ENCODE results near the gene MYT1. TPM values are rescaled to one million over a fixed set of nuclear protein-coding genes. Genes with fewer than 3 reads are reported as not detected.

Gene MYT1
- total RNA-seq, 1 donor from 2014 or later: 1.2 TPM

DNA sequence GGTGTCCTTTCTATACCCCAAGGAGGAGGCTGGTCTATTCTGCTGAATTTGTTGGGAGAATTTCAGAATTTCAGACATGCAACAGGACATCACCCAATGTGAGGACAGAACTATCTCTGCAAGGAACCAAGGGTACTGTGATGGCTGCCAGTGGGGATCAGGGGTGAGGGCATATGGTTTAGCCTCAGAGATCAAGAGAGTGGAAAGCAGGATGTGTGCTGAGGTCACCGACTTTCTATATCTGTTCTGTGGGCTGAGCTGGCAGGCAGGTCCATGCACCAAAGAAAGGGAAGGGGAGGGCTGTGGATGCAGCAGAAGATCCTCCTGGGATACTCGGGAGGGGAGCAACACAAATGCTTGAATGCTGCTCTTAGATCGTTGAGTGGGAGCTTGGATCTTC is 28.8 kb downstream of the MYT1 start:
- no peak overlapping the region for H3K9ac ChIP-seq
- H4K20me1 ChIP-seq (ENCODE audit: low read depth): peaks cover 24% of the 10 kb centered on the region
- no peak overlapping the region for H3K27ac Mint-ChIP-seq
- H3K4me1 Mint-ChIP-seq: peaks cover 54% of the 10 kb centered on the region
- no peak overlapping the region for H3K27ac ChIP-seq
- H3F3A ChIP-seq (ENCODE audit: low read depth): peaks cover 3% of the 10 kb centered on the region
- H3K4me2 ChIP-seq: no peak overlapping the region
- no peak for DNase-seq (ENCODE audit: low spot score)
- peaks cover 22% of the 10 kb centered on the region for H3K4me1 ChIP-seq
- H2AFZ ChIP-seq (replicated peaks): no peak overlapping the region
- no peaks in the 10 kb centered on the region for H3K9me3 ChIP-seq (ENCODE audit: low read depth)
- H3K79me2 ChIP-seq (ENCODE audit: low read depth): no peaks in the 10 kb centered on the region
- H3K4me3 Mint-ChIP-seq: no peak overlapping the region
- H3K27me3 ChIP-seq: no peaks in the 10 kb centered on the region
- peaks cover 15% of the 10 kb centered on the region for H3K27me3 Mint-ChIP-seq (ENCODE audit: insufficient read depth, low read depth)
- H3K36me3 ChIP-seq: no peaks in the 10 kb centered on the region
- TF ChIP-seq EZH2 (IDR thresholded peaks at IDR 0.05): no peak
- no peak for TF ChIP-seq EZH2phosphoT487 (IDR thresholded peaks at IDR 0.05)
- TF ChIP-seq, protein P1, sequence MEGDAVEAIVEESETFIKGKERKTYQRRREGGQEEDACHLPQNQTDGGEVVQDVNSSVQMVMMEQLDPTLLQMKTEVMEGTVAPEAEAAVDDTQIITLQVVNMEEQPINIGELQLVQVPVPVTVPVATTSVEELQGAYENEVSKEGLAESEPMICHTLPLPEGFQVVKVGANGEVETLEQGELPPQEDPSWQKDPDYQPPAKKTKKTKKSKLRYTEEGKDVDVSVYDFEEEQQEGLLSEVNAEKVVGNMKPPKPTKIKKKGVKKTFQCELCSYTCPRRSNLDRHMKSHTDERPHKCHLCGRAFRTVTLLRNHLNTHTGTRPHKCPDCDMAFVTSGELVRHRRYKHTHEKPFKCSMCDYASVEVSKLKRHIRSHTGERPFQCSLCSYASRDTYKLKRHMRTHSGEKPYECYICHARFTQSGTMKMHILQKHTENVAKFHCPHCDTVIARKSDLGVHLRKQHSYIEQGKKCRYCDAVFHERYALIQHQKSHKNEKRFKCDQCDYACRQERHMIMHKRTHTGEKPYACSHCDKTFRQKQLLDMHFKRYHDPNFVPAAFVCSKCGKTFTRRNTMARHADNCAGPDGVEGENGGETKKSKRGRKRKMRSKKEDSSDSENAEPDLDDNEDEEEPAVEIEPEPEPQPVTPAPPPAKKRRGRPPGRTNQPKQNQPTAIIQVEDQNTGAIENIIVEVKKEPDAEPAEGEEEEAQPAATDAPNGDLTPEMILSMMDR (IDR thresholded peaks at IDR 0.05): no peak
- peaks cover under 1% of the 10 kb centered on the region for H3K9me3 Mint-ChIP-seq
- H3K36me3 Mint-ChIP-seq: no peaks in the 10 kb centered on the region
- no peak overlapping the region for H3K4me3 ChIP-seq

DNA sequence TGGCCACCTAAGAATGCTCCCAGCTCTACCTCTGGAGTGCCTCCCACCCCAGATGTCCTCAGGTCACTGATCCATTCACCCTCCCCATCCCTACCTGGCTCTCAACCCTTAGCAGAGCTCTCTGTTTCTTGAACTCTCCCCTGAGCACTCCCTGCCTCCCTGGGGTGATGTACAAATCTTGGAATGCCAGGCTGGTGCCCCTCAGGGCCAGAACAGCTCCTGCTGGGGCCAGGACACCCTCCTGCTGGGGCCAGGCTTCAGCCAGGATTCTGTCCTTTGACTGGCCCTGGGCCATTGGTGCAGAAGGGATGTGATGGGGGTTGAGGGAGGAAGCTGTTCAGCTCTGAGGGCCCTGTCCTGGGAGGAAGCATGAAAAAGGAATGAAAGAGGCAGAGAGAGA is 30.0 kb downstream of the MYT1 start:
- H3K4me2 ChIP-seq: no peak overlapping the region
- H4K20me1 ChIP-seq (ENCODE audit: low read depth): peaks cover 24% of the 10 kb centered on the region
- TF ChIP-seq EZH2phosphoT487 (IDR thresholded peaks at IDR 0.05): no peak
- no peak for TF ChIP-seq EZH2 (IDR thresholded peaks at IDR 0.05)
- TF ChIP-seq, protein P1 (IDR thresholded peaks at IDR 0.05): no peak
- H3K4me3 Mint-ChIP-seq: no peak overlapping the region
- H3K4me3 ChIP-seq: no peak overlapping the region
- no peaks in the 10 kb centered on the region for H3K36me3 ChIP-seq
- H3K36me3 Mint-ChIP-seq: no peaks in the 10 kb centered on the region
- H2AFZ ChIP-seq (replicated peaks): no peak overlapping the region
- no peaks in the 10 kb centered on the region for H3K27me3 ChIP-seq
- peaks cover 16% of the 10 kb centered on the region for H3K4me1 ChIP-seq
- DNase-seq (ENCODE audit: low spot score): no peak
- peak overlapping the region; percentile 51 for H3K27ac Mint-ChIP-seq
- peaks cover 42% of the 10 kb centered on the region for H3K4me1 Mint-ChIP-seq
- H3K9me3 Mint-ChIP-seq: no peaks in the 10 kb centered on the region
- H3K79me2 ChIP-seq (ENCODE audit: low read depth): no peaks in the 10 kb centered on the region
- no peaks in the 10 kb centered on the region for H3K9me3 ChIP-seq (ENCODE audit: low read depth)
- peaks cover 15% of the 10 kb centered on the region for H3K27me3 Mint-ChIP-seq (ENCODE audit: insufficient read depth, low read depth)
- no peaks in the 10 kb centered on the region for H3F3A ChIP-seq (ENCODE audit: low read depth)
- no peak overlapping the region for H3K9ac ChIP-seq
- no peak overlapping the region for H3K27ac ChIP-seq

DNA sequence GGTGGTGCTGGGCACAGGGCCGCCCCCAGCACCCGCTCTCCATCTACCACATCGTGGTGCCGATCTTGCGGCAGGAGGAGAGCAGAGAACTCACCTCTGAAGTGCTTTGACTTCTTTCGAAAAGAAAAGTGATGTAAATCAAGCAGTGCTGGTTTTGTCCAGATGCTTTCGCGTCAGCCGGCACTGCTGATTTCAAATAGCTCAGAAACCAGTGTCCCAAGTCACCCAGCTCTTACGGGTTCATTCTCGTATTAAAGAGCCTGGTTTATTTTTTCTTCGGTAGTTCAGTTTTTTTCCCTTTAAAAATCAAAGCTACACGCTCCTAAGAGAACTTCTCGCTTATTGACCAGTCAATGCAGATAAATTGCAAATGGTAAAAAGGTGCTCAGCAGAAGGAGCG is 32.1 kb downstream of the MYT1 start:
- H3K27ac Mint-ChIP-seq: no peak overlapping the region
- H4K20me1 ChIP-seq (ENCODE audit: low read depth): peaks cover 22% of the 10 kb centered on the region
- H3K4me2 ChIP-seq: no peak overlapping the region
- no peaks in the 10 kb centered on the region for H3K36me3 Mint-ChIP-seq
- H3K27me3 ChIP-seq: no peaks in the 10 kb centered on the region
- H3K9ac ChIP-seq: no peak overlapping the region
- H3K36me3 ChIP-seq: no peaks in the 10 kb centered on the region
- no peak overlapping the region for H3K4me3 Mint-ChIP-seq
- peaks cover 27% of the 10 kb centered on the region for H3K4me1 Mint-ChIP-seq
- H3K79me2 ChIP-seq (ENCODE audit: low read depth): no peaks in the 10 kb centered on the region
- DNase-seq (ENCODE audit: low spot score): no peak
- no peak overlapping the region for H2AFZ ChIP-seq (replicated peaks)
- no peaks in the 10 kb centered on the region for H3F3A ChIP-seq (ENCODE audit: low read depth)
- H3K27ac ChIP-seq: no peak overlapping the region
- peaks cover 3% of the 10 kb centered on the region for H3K4me1 ChIP-seq
- TF ChIP-seq, protein P1 (IDR thresholded peaks at IDR 0.05): no peak
- TF ChIP-seq EZH2 (IDR thresholded peaks at IDR 0.05) (no peak), EZH2phosphoT487 (IDR thresholded peaks at IDR 0.05) (no peak)
- peaks cover 4% of the 10 kb centered on the region for H3K9me3 Mint-ChIP-seq
- H3K27me3 Mint-ChIP-seq (ENCODE audit: insufficient read depth, low read depth): peaks cover 12% of the 10 kb centered on the region
- H3K4me3 ChIP-seq: no peak overlapping the region
- no peaks in the 10 kb centered on the region for H3K9me3 ChIP-seq (ENCODE audit: low read depth)

Measured in neural progenitor cell (in vitro differentiated cells).